NCI-H1417 treated with DMSO at 0.1 percent for 48 hours (cell line): Measurements from ENCODE around the gene MBD3L5.
"Not testable (repeated sequence)": the region's sequence is repeated elsewhere in the genome, so short reads cannot be mapped to it uniquely, and the experiment has no call there.

Experiments
- DNase-seq: peaks from one replicate; lab custom pipeline; 2025; lab: John Stamatoyannopoulos, UW

The MBD3L5 gene

GRCh38 chr19:7052896-7053295 lies 22.5 kb downstream of the MBD3L5 start:
- not testable (repeated sequence) for DNase-seq

GRCh38 chr19:7054635-7055368 lies 24.4 kb downstream of the MBD3L5 start:
- DNase-seq, result not testable (repeated sequence)

GRCh38 chr19:7055679-7056078 lies 25.3 kb downstream of the MBD3L5 start:
- not testable (repeated sequence) for DNase-seq

- not testable (repeated sequence) for DNase-seq
Observed at GRCh38 chr19:7056371-7056770, 26.0 kb downstream of the MBD3L5 start.

- DNase-seq, result not testable (repeated sequence)
Observed at GRCh38 chr19:7058576-7058975, 28.2 kb downstream of the MBD3L5 start, which contains the start of gene MBD3L3. MBD3L3 (minus strand) TSS chr19:7058676; CDS start chr19:7058605, 71 bp downstream.

GRCh38 chr19:7059977-7060376 lies 29.6 kb downstream of the MBD3L5 start:
- DNase-seq, result not testable (repeated sequence)

GRCh38 chr19:7063339-7063738 lies 33.0 kb downstream of the MBD3L5 start:
- no peak for DNase-seq

GRCh38 chr19:7063764-7064418 lies 33.5 kb downstream of the MBD3L5 start:
- DNase-seq, result no peak

- DNase-seq, result not testable (repeated sequence)
Observed at GRCh38 chr19:7067122-7067521, 36.7 kb downstream of the MBD3L5 start.

GRCh38 chr19:7067716-7068115 lies 37.3 kb downstream of the MBD3L5 start:
- no peak for DNase-seq

GRCh38 chr19:7068599-7068998 lies 38.2 kb downstream of the MBD3L5 start:
- DNase-seq, result no peak

GRCh38 chr19:7069042-7069903 lies 38.9 kb downstream of the MBD3L5 start, which contains the start of gene ZNF557:
ZNF557 (plus strand) TSS chr19:7069703; CDS start chr19:7075075, 5,372 bp downstream.
- peak; percentile 88 for DNase-seq

- DNase-seq, result no peak
Observed at GRCh38 chr19:7069904-7070226, 39.5 kb downstream of the MBD3L5 start.

GRCh38 chr19:7072541-7072940 lies 42.2 kb downstream of the MBD3L5 start:
- DNase-seq, result no peak

- DNase-seq, result no peak
Observed at GRCh38 chr19:7074705-7075282, 44.4 kb downstream of the MBD3L5 start.

- no peak for DNase-seq
Observed at GRCh38 chr19:7076151-7076550, 45.8 kb downstream of the MBD3L5 start.

GRCh38 chr19:7078008-7078407 lies 47.6 kb downstream of the MBD3L5 start:
- DNase-seq, result no peak
